Loucy (cell line): ENCODE results near the gene SNAPC2.

ENCODE experiments used
- CTCF ChIP-seq: fragments of 200-600 bp; sonication (generic); conservative IDR thresholded peaks from 2 replicates; pipeline ENCODE4 v1.5.1; 2014; ENCODE audit warnings: mild to moderate bottlenecking, antibody characterized with exemption, low read length
- EZH2phosphoT487 ChIP-seq: fragments of 200-600 bp; IDR thresholded peaks from 2 replicates; pipeline ENCODE4 v1.6.1; 2018; ENCODE audit warnings: antibody characterized with exemption, mild to moderate bottlenecking, moderate library complexity, borderline replicate concordance

DNA sequence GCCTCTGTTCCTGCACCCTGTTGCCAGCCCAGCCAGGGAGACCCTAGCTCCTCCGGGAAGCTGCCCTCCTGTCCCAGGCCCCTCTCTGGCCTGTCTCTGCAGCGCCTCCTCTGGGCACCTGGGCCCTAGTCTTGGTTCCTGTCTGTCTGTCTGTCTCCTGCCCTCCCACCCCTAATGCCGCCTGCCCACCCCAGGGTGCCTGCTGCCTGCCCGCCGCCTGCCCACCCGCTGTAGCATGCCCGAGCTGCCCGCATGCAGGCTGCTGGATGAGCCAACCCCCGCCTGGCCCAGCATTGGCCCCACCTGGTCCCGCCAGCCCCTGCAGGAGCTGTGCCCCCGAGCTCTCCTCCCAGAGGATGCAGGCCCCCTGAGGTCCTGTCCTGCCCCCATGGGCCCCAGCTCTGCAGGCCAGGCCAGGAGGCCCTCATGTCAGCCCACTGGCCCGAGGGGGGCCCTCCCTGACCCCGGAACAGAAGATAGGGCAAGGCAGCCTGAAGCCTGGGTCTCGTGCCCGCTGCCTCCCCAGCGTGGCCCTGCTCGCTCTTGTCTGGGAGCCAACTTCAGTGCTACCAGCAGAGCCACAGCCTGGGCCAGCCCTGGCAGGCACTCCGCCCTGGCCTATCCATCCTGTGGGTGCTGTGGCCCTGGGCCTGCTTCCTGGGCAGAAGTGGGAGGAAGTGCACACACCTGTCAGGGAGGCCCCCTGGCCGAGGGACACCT is 11.2 kb upstream of the SNAPC2 start:
- TF ChIP-seq CTCF (no peak), EZH2phosphoT487 (no peak)
